Stimulated activated CD8-positive, alpha-beta memory T cell treated with anti-CD3 and anti-CD28 coated beads, Interleukin-15, amount 100 ng/mL, for 24 hours (primary cell): ENCODE data around the gene TBC1D2B.
"Not testable (repeated sequence)": the region's sequence is repeated elsewhere in the genome, so short reads cannot be mapped to it uniquely, and the experiment has no call there.

ENCODE experiments used
- DNase-seq: peaks from one replicate; pipeline ENCODE4 v3.0.0-alpha.2; 2020; ENCODE audit warnings: low read depth

TBC1D2B gene

GRCh38 chr15:77975332-77976094, 102.0 kb downstream of the TBC1D2B start:
- DNase-seq = no peak

- no peak for DNase-seq
Measured at GRCh38 chr15:77974416-77975331, 102.8 kb downstream of the TBC1D2B start.

DNA sequence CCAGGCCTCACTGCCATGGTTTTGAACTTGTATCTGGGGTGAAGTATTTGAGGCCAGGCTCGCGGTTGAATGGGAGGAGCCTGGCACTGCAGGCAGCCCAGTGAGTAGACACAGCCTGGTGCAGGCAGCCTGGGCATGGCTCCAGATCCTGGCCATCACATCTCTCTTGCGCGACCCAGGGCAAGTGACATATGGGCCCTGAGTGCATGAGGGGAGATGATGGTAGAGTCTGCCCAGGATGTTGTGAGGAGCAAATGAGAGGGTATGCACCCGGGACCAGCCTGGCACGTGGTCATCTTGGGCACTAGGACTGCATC, 103.5 kb downstream of the TBC1D2B start:
- no peak for DNase-seq

- not testable (repeated sequence) for DNase-seq
Measured at GRCh38 chr15:77973273-77974097, 104.0 kb downstream of the TBC1D2B start.

- not testable (repeated sequence) for DNase-seq
Measured at GRCh38 chr15:77972706-77973105, 104.8 kb downstream of the TBC1D2B start.

DNA sequence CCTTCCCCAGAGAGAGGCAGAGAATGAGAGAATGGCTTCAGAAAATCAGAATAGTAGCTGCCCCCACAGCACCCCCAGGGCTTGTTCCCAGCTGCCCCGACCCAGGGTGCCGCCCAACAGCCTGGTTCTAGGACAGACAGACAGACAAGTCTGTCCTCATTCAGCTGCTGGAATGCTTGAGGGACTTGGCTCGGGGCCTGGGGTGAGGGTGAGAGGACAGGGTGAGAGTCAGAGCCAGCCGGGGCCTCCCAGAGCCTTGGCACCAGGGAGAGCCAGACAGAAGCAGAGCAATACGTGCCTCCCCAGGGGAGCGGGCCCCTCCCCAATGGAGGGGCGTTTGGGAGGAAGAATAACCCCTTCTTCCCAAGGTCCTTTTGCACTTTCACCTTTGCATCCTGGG, 105.6 kb downstream of the TBC1D2B start:
- DNase-seq = not testable (repeated sequence)

GRCh38 chr15:77970813-77971360, 106.6 kb downstream of the TBC1D2B start:
- DNase-seq = not testable (repeated sequence)

DNA sequence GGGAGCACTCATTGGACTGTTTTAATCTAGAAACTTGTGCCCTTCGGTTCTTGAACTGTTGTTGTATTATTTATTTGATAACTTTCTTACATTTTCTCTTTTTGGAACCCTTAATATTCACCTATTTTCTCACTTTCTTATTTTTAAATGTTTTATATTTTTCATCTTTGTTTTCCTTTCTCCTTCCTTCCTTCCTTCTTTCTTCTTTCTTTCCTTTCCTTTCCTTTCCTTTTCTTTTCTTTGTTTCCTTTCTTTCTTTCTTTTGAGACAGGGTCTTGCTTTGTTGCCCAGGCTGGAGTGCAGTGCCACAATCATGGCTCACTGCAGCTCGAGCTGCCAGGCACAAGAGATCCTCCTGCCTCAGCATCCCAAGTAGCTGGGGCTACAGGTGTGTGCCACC, 108.5 kb downstream of the TBC1D2B start:
- no peak for DNase-seq

- no peak for DNase-seq
Measured at GRCh38 chr15:77967798-77968197, 109.7 kb downstream of the TBC1D2B start.

DNA sequence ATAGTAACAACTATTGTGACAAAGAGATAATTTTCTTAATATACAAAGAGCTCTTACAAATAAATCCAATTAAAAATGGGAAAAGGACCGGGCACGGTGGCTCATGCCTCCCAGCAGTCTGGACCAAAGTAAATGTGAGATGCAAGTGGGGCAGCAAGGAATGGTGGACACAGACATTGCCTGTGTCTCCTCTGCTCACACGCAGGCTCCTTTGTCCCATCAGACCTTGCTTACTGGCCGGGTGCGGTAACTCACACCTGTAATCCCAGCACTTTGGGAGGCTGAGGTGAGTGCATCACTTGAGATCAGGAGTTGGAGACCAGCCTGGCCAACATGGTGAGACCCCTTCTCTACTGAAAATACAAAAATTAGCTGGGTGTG, 110.3 kb downstream of the TBC1D2B start:
- not testable (repeated sequence) for DNase-seq

GRCh38 chr15:77966540-77967234, 110.8 kb downstream of the TBC1D2B start:
- DNase-seq = no peak

DNA sequence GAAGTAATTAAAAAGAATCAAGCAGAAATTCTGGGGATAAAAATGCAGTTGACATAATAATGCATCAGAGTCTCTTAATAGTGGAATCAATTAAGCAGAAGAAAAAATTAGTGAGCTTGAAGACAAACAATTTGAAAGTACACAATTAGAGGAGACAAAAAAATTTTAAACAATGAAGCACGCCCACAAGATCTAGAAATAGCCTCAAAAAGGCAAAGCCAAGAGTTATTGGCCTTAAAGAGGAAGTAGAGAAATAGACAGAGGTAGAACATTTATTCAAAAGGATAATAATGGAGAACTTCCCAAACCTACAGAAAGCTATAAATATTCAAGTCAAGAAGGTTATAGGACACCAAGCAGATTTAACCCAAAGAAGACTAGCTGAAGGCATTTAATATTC, 113.3 kb downstream of the TBC1D2B start:
- no peak for DNase-seq

DNA sequence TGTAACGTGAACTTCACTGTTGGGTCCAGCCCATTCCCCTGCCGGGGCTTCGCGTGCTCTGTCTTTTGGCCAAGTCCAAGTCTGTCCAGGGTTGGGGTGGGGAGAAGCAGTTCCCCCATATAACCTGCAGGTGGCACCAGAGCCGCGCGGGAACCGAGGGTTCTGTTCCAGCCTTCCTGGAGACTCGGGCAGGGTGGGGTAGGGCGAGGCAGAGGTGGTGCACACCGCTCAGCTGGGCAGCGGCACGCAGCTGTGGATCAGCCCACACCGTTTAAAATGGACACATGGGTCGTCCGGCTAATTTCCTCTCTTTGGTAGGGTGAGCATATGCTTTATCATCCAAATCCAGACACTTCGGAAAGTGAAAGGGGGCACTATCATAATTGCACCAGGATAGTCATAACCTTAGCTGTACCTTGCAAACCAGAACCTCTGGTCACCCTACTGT, 118.1 kb downstream of the TBC1D2B start:
- peak; percentile 58 for DNase-seq

- DNase-seq = not testable (repeated sequence)
Measured at GRCh38 chr15:77958716-77959431, 118.6 kb downstream of the TBC1D2B start.

- not testable (repeated sequence) for DNase-seq
Measured at GRCh38 chr15:77958021-77958420, 119.5 kb downstream of the TBC1D2B start.

DNA sequence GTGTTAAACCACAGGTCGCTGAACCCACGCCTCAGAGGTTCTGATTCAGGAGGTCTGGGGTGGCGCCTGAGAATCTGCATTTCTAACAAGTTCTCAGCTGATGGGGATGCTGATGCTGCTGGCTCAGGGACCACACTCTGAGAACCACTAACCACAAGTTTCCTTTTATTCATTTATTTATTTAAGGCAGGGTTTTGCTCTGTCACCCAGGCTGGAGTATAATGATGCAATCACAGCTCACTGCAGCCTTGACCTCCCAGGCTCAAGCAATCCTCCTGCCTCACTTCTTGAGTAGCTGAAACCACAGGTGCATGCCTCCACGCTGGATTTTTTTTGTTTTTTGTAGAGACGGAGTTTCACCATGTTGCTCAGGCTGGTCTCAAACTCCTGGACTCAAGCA, 123.6 kb downstream of the TBC1D2B start:
- not testable (repeated sequence) for DNase-seq

GRCh38 chr15:77952928-77953446, 124.5 kb downstream of the TBC1D2B start:
- DNase-seq = not testable (repeated sequence)

DNA sequence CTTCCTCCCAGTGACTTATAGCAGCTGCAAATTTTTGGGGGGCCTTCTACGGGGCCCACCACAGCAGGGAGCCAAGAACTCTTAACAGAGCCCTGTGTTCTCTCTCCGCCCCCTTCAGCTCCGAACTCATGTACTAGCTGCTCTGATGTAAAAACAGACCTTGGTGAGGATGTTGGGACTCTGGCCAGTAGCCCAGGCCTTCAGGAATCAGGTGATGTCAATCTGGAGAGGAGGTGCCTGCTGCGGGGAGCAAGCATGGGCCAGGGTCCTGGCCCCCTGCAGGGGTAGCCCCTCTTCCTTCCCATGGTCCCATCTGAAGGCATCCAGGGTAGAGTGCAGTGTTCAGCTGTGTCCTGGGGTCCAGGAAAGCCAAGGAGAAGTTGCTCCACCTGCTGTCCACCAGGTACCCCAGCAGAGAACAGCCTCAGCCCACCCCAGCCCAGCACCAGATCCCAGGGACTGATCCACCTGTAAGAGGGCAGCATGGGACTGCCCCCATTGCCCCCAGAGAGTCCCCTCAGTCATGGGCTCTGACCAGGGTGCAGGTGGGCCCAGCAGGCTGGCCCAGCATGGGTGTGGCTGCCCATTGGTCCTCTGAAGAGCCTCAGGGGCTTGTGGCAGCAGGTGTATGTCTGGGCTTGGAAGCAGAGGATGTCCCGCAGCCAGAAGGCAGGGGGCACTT, 126.3 kb downstream of the TBC1D2B start:
- DNase-seq = not testable (repeated sequence)

GRCh38 chr15:77950470-77950869, 127.0 kb downstream of the TBC1D2B start:
- DNase-seq = not testable (repeated sequence)

DNA sequence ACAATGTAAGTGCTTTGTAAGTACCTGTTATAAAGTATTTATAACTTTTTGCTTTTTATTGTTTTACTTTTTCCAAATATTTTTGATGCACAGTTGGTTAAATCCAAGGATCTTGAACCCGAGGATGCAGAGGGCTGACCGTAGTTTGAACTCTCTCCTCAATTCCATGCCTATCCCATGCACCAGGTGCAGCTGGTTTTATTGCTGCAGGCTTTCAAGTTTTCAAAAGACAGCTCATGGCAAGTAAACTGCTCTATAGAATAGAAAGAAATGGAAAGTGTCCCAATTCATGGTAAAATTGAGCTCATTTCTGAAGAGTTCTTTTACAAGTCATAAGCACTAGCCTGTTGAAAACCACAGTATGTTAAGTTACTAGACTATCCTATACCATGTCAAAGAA, 131.9 kb downstream of the TBC1D2B start:
- no peak for DNase-seq
